HUES48 (cell line): ENCODE results near the gene TFB1M.
"Not testable (repeated sequence)": the region's sequence is repeated elsewhere in the genome, so short reads cannot be mapped to it uniquely, and the experiment has no call there.

Experiments
- H3K27ac ChIP-seq: one replicate; pipeline ENCODE4 v1.7.0; 2013; ENCODE audit warnings: low read depth, low read length, inconsistent platforms
- H3K27me3 ChIP-seq: 2 replicates; pipeline ENCODE4 v1.6.1; 2013; ENCODE audit warnings: mild to moderate bottlenecking, low read length; ENCODE audit not compliant: control insufficient read depth, insufficient read depth
- H3K36me3 ChIP-seq: 2 replicates; pipeline ENCODE4 v1.6.1; 2013; ENCODE audit warnings: low read length; ENCODE audit not compliant: control insufficient read depth, insufficient read depth
- H3K4me1 ChIP-seq: 2 replicates; pipeline ENCODE4 v1.6.1; 2013; ENCODE audit warnings: mild to moderate bottlenecking, low read length; ENCODE audit not compliant: control insufficient read depth, insufficient read depth
- H3K4me3 ChIP-seq: 2 replicates; pipeline ENCODE4 v1.5.1; 2013; ENCODE audit warnings: mild to moderate bottlenecking, low read depth, low read length
- H3K9ac ChIP-seq: 2 replicates; pipeline ENCODE4 v1.6.1; 2013; ENCODE audit warnings: mild to moderate bottlenecking, low read depth, low read length, moderate library complexity
- H3K9me3 ChIP-seq: 2 replicates; pipeline ENCODE4 v1.6.1; 2013; ENCODE audit warnings: low read length; ENCODE audit not compliant: control insufficient read depth, insufficient read depth

Gene TFB1M

GRCh38 chr6:155273431-155273830 lies 40.9 kb downstream of the TFB1M start:
- Histone ChIP-seq H3K9ac (peak overlapping the region; percentile 16; the same call in 1 of the 2 replicates), H3K4me1 (peaks cover 41% of the 10 kb centered on the region), H3K36me3 (peaks cover 33% of the 10 kb centered on the region), H3K27ac (peak overlapping the region; percentile 82), H3K27me3 (no peaks in the 10 kb centered on the region), H3K4me3 (no peak overlapping the region), H3K9me3 (no peaks in the 10 kb centered on the region)

GRCh38 chr6:155272353-155273232 lies 41.7 kb downstream of the TFB1M start:
- Histone ChIP-seq H3K36me3 (peaks cover 30% of the 10 kb centered on the region), H3K4me1 (peaks cover 49% of the 10 kb centered on the region), H3K27me3 (no peaks in the 10 kb centered on the region), H3K27ac (peak overlapping the region; percentile 82), H3K4me3 (no peak overlapping the region), H3K9ac (peak overlapping the region; percentile 16; the same call in 1 of the 2 replicates), H3K9me3 (no peaks in the 10 kb centered on the region)

DNA sequence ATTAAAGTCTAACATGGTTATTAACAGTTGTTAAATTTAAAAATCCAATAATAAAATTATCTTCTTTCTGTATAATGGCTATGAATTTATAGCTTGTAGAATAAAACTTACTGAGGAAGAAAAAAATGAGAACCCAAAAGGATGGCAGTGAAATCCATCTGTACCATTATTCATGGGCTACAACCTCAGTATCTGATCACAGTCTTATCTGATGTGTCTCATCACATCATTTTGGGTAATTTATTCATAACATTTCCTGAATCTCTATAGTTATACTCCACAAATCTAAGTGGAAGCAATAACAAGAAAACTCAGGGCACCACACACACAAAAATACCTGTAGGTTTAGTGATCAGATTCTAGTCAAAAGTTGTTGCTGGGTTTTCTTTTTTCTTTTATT lies 43.1 kb downstream of the TFB1M start:
- Histone ChIP-seq H3K27ac (no peak overlapping the region), H3K36me3 (peaks cover 27% of the 10 kb centered on the region), H3K9me3 (no peaks in the 10 kb centered on the region), H3K4me3 (no peak overlapping the region), H3K9ac (no peak overlapping the region), H3K4me1 (peaks cover 51% of the 10 kb centered on the region), H3K27me3 (no peaks in the 10 kb centered on the region)

DNA sequence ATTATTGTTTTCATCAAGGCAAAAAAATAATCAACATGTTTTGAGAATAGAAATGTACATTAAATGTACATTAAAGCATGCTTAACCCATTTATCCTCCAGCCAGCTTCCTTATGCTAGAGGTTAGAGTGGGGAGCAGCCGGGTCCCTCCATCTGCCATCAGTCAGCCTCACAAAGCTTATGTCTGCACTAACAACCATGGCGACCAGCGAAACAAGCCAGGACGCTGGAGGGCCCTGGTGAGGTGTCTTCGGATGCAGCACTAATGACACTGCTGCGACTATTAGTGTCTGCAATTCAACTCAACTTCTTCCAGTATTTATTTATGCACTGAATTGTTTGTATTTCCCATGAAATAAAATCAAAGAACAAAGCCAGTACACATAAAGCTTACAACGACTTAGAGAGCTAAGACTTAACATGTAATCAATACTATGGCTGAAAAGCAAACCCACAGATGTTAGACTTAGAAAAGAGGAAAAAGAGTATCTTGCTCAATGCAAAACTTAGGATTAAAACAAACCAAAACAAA lies 43.7 kb downstream of the TFB1M start:
- Histone ChIP-seq H3K9ac (no peak overlapping the region), H3K4me1 (peaks cover 51% of the 10 kb centered on the region), H3K36me3 (peaks cover 22% of the 10 kb centered on the region), H3K9me3 (no peaks in the 10 kb centered on the region), H3K27me3 (no peaks in the 10 kb centered on the region), H3K27ac (no peak overlapping the region), H3K4me3 (no peak overlapping the region)

DNA sequence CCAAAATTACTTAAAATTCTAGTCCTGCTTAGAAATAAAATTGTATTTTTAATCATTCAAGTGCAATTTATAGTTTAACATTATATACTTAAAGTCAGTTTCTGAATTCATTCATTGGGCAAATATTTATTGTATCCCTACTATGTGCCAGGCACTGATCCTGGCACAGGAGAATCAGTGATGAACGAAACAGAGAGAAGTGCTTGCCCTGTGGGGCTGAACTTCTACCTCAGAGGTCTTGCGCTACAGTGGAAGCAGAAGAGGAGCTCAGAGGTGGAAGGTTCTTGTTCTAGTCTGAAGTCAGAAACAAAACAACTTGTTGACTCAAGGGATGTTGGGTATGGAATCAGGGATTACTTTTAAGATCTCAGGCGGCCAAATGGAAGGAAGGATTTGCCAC lies 44.5 kb downstream of the TFB1M start:
- Histone ChIP-seq H3K36me3 (peaks cover 17% of the 10 kb centered on the region), H3K4me3 (no peak overlapping the region), H3K9me3 (no peaks in the 10 kb centered on the region), H3K27ac (peak overlapping the region; percentile 44), H3K4me1 (peaks cover 57% of the 10 kb centered on the region), H3K9ac (no peak overlapping the region), H3K27me3 (no peaks in the 10 kb centered on the region)

DNA sequence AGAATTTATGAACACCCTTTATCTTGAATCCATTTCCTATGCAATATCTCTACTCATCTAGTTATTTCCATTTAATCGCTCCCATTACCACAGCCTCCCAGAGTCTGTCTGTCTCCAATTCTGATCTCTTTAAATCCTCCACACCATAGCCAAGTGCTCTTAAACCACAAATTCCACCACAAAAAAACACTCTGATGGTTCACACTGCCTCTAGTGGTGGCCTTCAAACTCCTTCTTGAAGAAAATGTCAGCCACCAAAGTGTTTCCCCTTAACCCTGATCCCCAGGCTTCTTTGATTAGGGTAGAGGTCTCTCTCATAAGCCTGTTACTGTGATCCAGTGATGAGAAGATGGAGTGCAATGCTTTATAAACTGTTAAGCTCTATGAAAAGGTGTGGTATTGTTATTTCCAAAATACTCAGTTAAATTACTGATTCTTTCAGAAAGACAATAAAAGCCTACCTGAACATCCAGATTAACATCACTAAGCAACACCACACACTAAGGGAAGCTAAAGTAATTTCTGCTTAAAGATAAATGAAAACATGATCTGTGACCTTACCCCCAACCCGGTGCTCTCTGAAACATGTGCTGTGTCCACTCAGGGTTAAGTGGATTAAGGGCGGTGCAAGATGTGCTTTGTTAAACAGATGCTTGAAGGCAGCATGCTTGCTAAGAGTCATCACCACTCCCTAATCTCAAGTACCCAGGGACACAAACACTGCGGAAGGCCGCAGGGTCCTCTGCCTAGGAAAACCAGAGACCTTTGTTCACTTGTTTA lies 46.0 kb downstream of the TFB1M start:
- Histone ChIP-seq H3K27ac (peak overlapping the region; percentile 93), H3K4me1 (peaks cover 51% of the 10 kb centered on the region), H3K36me3 (peaks cover 17% of the 10 kb centered on the region), H3K4me3 (0 out of 2 replicates have a peak overlapping the region, but pooled peaks have one; percentile 24)
- H3K9me3 ChIP-seq, H3K27me3 ChIP-seq, H3K9ac ChIP-seq: not testable (repeated sequence)

- Histone ChIP-seq H3K36me3 (peaks cover 12% of the 10 kb centered on the region), H3K9ac (no peak overlapping the region), H3K9me3 (no peaks in the 10 kb centered on the region), H3K27me3 (no peaks in the 10 kb centered on the region), H3K4me1 (peaks cover 45% of the 10 kb centered on the region), H3K4me3 (no peak overlapping the region), H3K27ac (peak overlapping the region; percentile 66)
These were observed 46.9 kb downstream of the TFB1M start for GRCh38 chr6:155267411-155267810.

DNA sequence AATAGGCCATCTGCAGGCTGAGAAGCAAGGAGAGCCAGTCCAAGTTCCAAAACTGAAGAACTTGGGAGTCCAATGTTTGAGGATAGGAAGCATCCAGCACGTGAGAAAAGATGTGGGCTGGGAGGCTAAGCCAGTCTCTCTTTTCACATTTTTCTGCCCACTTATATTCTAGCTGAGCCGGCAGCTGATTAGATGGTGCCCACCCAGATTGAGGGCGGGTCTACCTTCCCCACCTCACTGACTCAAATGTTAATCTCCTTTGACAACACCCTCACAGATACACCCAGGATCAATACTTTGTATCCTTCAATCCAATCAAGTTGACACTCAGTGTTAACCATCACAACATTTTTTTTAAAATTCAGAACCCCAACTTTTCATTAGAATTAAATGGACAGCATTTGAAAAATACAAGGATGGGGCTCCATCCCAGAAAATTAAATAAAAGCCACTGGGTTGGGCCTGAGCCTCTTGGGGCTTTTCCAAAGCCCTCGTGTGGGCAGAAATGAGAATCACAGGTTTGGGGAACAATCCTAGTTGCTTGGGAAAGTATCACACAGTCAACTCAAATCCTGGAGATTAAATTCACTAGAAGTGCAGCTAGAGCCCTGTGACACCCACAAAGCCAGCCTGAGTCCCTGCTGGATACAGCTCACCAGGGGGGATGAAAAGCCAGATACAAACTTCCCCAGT lies 48.3 kb downstream of the TFB1M start:
- no peaks in the 10 kb centered on the region for H3K27me3 ChIP-seq
- H3K36me3 ChIP-seq = peaks cover 7% of the 10 kb centered on the region
- H3K9me3 ChIP-seq = no peaks in the 10 kb centered on the region
- no peak overlapping the region for H3K4me3 ChIP-seq
- peaks cover 50% of the 10 kb centered on the region for H3K4me1 ChIP-seq
- no peak overlapping the region for H3K27ac ChIP-seq
- H3K9ac ChIP-seq = no peak overlapping the region

DNA sequence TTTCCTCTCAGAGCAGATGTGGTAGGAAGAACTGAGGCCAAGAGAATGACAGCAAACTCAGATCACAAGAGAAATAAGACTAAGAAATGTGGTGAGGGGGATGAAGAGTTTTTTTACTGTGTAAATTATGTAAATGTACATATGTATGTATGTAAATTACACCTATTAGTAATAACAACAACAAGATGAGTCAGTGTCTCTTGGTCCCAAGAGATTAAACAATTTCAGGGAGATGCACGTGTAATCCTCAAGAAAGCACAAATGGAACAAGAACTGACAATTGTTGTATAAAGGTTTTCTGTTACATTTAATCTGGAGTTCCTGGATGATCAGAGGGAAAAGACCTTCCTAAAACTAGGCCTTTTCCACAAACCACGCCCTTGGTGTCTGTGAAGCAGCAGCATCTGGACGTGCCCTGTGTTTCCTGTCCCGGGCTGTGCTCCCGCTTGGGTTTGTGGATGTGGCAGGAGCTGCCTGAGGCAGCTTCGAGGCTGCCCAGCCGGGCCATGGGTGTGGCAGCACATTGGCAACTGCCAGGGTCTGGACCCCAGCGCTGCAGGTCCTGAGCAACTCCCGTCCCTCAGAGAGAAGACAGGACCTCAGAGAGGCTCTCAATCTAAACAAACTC lies 49.5 kb downstream of the TFB1M start:
- Histone ChIP-seq H3K4me3 (no peak overlapping the region), H3K9me3 (no peaks in the 10 kb centered on the region), H3K4me1 (peaks cover 45% of the 10 kb centered on the region), H3K27ac (peak overlapping the region; percentile 79), H3K9ac (no peak overlapping the region), H3K36me3 (peaks cover 19% of the 10 kb centered on the region), H3K27me3 (no peaks in the 10 kb centered on the region)

- no peak within 1 kb of the TSS for H3K9ac ChIP-seq
- peaks cover 41% of the 10 kb centered on the region for H3K4me1 ChIP-seq
- peak within 1 kb of the TSS; percentile 79 for H3K27ac ChIP-seq
- H3K27me3 ChIP-seq = no peaks in the 10 kb centered on the region
- no peaks in the 10 kb centered on the region for H3K9me3 ChIP-seq
- H3K4me3 ChIP-seq = no peak within 1 kb of the TSS
- H3K36me3 ChIP-seq = peaks cover 32% of the 10 kb centered on the region
These were observed 50.8 kb downstream of the TFB1M start, which contains the start of gene CLDN20 for GRCh38 chr6:155263373-155264063. Gene CLDN20, plus strand, starts transcription at chr6:155264013. Its CDS starts 11,707 bp downstream, at chr6:155275720.
